G401 (cell line): ENCODE data around the gene EXOC2. TPM values are rescaled to one million over a fixed set of nuclear protein-coding genes. Genes with fewer than 3 reads are reported as not detected.
A peak's percentile ranks its signal among the peaks of the same experiment; 100 is the strongest.

Experiments
- DNase-seq: peaks from one replicate; pipeline ENCODE4 v3.0.0-alpha.2; 2015; ENCODE audit warnings: low spot score
- in situ Hi-C: cut with HindIII; loops from 2 replicates; pipeline ENCODE4 v1.10.0; 2016; ENCODE audit warnings: low sequenced_read_pairs, mixed read lengths
- total RNA-seq: library from RNA; depleted of rRNA; stranded (reverse); fragments of >200 nt; shearing (Covaris generic); gene quantifications from 2 replicates; pipeline ENCODE4 v1.2.3, GENCODE V29; 2014

The EXOC2 gene
- total RNA-seq, 1 experiment from 2014 or later: 36.7 TPM

DNA sequence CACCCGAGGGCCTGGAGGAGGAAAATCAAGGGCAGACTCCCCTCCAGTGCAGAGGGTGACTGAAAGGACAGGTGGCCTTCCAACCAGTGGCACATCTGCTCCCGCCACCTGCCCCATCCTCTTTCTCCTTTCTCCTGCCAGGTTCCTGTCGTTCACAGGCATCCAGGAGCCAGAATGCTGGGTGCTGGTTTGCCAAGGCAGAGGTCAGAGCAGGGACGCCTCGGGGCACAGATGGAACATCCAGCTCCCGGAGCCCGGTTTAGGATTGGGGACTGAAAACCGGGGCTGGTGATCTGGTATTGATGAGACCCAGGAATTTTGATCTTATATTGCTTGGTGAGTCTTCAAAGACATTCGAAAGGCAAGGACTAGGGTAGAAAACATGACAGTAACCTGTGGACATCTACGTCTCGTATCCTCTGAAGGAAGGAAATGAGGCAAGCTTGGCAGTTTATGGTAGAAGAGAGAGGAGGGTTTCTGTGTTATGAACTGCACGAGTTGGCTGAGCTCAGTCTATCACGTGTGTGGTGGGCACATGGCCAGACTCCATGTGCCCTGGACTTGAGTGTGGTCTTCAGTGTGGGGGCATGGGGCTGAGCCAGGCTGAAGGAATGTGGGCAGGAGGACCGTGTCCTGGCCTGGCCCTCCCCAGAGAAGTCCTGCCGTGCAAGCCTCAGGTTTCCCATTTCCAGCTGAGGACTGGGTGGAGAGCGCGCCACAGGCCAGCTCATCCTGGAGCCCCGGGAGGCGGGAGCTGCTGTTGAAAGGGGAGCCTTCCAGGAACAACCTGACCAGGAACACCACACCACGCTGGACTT, 227.2 kb downstream of the EXOC2 start:
- no peak for DNase-seq
- in situ Hi-C loops: no loop called here

- in situ Hi-C loops: no loop called here
- DNase-seq: no peak
These were observed 236.1 kb downstream of the EXOC2 start for GRCh38 chr6:456887-457286.

DNA sequence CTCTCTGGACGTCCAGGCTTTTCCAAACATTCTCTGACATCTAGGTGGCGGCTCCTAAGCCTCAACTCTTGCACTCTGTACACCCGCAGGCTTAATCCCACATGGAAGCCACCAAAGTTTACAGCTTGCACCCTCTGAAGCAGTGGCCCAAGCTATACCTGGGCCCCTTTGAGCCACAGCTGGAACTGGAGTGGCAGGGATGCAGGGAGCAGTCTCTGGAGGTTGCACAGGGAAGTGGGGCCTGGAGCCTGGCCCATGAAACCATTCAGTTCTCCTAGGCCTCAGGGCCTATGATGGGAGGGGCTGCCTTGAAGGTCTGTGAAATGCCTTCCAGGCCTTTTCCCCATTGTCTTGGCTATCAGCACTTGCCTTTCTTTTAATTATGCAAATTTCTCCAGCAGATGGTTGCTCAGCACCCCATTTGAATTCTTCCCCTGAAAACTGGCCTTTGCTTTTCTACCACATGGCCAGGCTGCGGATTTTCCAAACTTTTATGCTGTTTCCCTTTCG, 236.5 kb downstream of the EXOC2 start:
- in situ Hi-C loops: no loop called here
- DNase-seq: no peak

- in situ Hi-C loops: no loop called here
- no peak for DNase-seq
These were observed 237.1 kb downstream of the EXOC2 start for GRCh38 chr6:455835-456234.

DNA sequence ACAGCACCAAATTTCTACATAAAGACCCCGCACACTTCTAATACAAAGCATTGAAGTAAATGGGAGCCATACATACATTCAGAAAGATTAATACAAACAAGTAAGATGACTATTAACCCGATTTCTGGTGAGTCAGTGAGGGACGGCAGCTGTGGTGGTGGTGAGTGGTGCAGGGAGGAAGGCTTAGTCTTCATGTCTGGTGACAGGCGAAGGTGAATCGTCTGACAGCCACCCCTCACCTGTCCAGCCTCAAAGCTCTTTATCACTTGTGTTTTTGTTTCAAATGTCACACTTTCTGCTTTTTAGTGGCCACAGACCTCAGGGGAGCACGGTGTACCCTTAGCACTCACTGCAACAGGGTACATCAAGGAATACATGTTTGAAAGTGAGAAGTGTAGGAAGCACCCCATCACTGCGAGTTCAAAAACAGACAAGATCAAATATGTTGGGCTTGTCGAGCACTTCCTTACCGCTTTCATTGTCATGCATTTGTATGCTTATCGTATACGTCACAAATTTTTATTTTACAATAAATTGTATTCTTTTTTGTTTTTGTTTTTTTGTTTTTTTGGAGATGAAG, 237.8 kb downstream of the EXOC2 start:
- in situ Hi-C loops: no loop called here
- DNase-seq: no peak

DNA sequence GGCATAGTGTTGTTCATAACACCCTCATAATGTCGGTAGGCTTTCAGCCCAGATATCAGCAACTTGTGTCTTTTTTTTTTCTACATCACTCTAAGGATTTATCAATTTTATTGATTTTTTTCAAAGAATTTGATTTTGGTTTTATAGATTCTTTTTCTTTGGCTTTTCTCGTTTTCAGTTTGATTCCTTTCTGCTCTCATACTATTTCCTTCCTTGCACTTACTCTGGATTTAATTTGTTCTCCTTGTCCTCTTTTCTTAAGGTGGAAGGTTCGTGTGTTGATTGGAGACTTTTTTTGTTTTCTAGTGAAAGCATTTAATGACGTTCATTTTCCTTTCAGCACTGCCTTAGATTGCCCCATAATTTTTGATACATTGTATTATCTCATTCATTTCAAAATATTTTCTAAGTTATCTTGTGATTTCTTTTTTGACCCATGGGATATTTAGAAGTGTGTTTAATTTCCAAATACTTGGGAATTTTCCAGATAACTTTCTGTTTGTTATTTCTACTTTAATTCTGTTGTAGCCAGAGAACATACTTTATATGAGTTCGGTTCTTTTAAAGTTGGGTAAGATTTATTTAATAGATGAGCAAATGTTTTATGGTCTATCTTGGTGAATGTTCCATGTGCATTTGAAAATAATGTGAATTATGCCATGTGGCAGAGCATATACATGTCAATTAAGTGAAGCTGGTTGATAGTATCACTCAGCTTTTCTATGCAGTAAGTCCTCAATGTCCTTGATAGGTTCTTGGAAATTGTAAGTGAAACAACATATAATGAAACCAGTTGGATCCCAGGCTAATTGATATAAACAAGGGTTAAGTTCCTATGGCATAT, 238.6 kb downstream of the EXOC2 start:
- DNase-seq: no peak
- in situ Hi-C loops: no loop called here

DNA sequence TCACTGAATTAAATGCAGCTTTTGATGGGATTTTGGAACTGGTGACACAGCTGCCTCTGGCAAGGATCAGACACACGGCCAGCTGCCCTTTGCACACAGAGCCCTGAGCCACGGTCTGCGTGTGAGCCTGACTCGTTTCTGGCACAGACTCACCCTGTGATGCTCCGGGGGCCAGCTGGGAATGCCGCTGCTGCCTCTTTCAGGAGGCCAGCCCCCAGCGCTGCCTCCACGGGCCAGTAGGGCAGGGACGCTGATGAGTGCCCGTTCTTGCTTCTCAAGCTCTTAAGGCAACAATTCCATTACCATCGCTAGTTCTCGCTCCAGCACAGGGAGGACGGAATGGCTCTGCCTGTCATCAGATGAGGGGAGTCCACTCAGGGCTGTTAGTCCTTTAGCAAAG, 239.8 kb downstream of the EXOC2 start:
- peak; percentile 6 for DNase-seq
- in situ Hi-C loops: no loop called here

DNA sequence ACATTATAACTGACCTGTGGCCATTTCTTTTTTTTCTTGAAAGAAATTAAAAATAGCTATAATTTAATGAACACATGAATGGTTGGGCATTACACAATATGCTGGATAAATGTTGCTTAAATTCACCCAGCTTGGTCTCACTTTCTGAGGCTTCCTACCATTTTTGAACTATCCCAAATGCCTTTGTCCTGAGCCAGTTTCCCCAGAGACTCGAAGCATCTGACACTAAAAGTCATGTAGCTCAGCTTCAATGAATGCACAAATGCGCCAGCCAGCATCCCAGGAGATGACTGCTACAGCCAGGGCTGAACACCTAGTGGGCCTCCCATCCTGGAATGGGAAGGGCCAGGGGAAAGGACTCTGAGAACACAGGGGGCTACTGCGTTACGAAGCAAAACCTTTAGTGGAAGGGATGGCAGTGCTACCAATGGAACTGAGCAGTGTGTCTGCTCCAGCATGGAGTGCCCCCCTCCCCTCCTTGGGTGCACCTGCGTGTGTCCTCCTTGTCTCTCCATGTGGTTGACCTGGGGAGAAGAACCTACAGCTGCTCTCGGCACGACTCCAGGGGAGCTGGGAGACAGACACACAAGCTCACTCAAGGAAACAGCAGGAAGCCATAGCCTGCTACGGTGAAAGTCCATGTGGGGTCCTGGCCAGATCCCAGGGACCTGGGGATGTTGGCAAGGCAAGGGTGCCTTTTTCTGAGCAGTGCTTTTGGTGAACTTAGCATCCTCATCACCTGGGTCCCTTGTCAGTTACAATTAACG, 240.5 kb downstream of the EXOC2 start:
- in situ Hi-C loops: no loop called here
- DNase-seq: no peak

GRCh38 chr6:451847-452246, 241.1 kb downstream of the EXOC2 start:
- in situ Hi-C loops: no loop called here
- no peak for DNase-seq

DNA sequence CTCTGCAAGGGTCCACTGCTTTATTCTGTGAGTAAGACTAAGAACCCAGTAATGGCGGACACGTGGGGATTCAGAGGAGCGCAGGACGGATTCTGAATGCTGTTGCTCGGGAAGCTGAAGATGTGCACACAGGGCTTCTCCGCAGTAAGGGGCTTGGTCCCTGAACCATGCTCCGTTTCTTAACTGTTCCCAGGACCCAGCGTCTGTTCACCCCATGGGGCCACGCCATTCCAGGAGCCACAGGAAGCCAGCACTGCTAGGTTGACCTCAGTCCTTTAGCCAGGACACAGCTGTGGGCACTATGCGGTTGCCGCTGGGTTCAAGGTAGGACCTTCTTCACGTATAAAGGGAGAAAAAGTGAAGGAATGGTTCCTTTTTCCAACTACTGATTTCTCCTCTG, 241.6 kb downstream of the EXOC2 start:
- no peak for DNase-seq

GRCh38 chr6:449486-450419, 243.2 kb downstream of the EXOC2 start:
- no peak for DNase-seq
- in situ Hi-C loops: no loop called here

More for the DNA sequence above, 241.6 kb downstream of the EXOC2 start:
- in situ Hi-C loops: no loop called here

- DNase-seq: no peak
- in situ Hi-C loops: no loop called here
These were observed 243.9 kb downstream of the EXOC2 start for GRCh38 chr6:449057-449430.

DNA sequence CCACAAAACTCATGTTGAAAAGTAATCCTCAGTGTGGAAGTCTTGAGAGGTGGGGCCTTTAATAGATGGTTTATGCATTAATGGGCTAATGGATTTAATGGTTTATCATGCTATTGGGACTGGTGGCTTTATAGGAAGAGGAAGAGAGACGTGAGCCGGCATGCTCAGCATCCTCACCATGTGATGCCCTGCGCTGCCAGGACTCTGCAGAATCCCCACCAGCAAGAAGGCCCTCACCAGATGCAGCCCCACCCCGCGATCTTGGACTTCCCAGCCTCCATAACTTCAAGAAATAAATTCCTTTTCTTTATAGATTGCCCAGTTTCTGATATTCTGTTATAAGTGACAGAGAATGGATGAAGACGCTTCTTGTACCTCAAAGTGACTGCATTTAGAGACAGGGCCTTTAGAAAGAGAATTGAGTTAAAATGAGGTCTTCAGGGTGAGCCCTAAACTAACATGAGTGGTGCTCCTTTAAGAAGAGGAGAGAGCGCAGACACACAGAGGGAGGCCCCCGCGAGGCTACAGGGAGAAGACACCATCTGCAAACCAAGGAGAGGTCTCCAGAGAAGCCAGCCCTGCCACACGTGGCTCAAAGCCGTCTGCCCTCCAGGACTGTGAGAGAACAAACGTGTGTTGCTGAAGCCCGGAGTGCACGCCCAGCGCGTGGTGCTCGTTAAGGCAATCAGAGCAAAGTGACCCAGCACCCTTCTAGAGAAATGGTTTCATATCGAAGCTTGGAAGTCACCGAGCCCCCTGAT, 244.5 kb downstream of the EXOC2 start:
- in situ Hi-C loops: no loop called here
- DNase-seq: no peak

DNA sequence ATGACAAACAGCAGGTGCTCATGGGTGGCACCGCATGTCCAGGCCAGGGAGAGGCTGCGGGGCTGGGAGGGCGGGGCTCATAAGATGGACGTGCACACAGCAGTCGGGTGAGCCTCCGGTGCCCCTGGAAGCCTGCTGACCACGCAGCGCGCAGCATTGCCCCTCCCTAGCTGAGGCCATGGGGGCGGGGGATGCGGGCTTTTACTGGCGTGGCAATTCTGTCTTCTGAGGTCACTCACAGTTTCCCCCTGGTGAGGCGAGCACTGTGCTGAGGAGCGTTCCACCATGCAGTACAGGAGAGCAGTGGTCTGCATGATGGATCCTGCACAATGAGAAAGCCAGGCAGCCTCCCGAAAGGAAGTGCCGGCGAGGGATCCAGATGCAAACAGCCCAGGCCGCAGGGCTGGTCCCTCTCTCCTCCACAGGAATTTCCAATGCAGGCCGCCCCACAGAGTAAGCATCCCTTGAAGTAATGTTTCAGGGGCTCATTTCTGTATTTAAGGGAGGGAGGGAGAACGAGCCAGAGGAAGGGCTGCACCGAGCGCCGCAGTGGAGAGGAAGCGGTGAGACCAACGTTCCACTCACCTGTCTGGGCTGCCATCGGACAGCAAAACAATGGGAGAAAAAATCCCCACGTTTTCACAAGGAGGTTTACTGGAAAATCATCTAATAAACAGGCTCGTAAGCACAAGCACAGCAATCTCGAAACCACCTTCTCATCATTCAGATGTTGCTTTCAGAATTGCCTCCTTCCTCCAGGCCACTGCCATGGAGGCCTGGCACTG, 245.4 kb downstream of the EXOC2 start:
- in situ Hi-C loops: no loop called here
- no peak for DNase-seq

- in situ Hi-C loops: no loop called here
- DNase-seq: no peak
These were observed 246.2 kb downstream of the EXOC2 start for GRCh38 chr6:446418-447366.
